ENCODE data around the gene UBAP1.
"Not testable (repeated sequence)": the region's sequence is repeated elsewhere in the genome, so short reads cannot be mapped to it uniquely, and the experiment has no call there.

Gene UBAP1

GRCh38 chr9:34138644-34139043, 40.2 kb upstream of the UBAP1 start:
- not testable (repeated sequence) for H3K23ac ChIP-seq (ENCODE audit: low read length); DNase-seq; H3K79me2 ChIP-seq (ENCODE audit: control insufficient read depth, insufficient read depth, low read length, poor library complexity); H3K4me3 ChIP-seq (ENCODE audit: low read depth, low read length); H4K8ac ChIP-seq (ENCODE audit: low read depth, low read length); H4K91ac ChIP-seq (ENCODE audit: low read depth, low read length); H2BK5ac ChIP-seq (ENCODE audit: low read depth, low read length, poor library complexity); H3K79me1 ChIP-seq (ENCODE audit: low read length); H3K27ac ChIP-seq (ENCODE audit: low read depth, low read length); H2AFZ ChIP-seq (ENCODE audit: insufficient read depth, low read length, poor library complexity); H3K9ac ChIP-seq (ENCODE audit: low read length); H3K18ac ChIP-seq (ENCODE audit: low read length); H2AK5ac ChIP-seq (ENCODE audit: low read length); H3K36me3 ChIP-seq (ENCODE audit: control insufficient read depth in 1 of 2, insufficient read depth in 2 of 2, low read length in 2 of 2); H4K12ac ChIP-seq (ENCODE audit: low read depth, low read length); H2BK12ac ChIP-seq (ENCODE audit: low read length); H3K14ac ChIP-seq (ENCODE audit: low read length); H2BK120ac ChIP-seq (ENCODE audit: insufficient read depth, low read length, poor library complexity); H3K4ac ChIP-seq (ENCODE audit: low read depth, low read length); H3K27me3 ChIP-seq (ENCODE audit: insufficient read depth, low read length); H3K4me2 ChIP-seq (ENCODE audit: low read length); H3K4me1 ChIP-seq (ENCODE audit: control insufficient read depth in 1 of 2, insufficient read depth in 2 of 2, low read length in 2 of 2); H3K9me3 ChIP-seq (ENCODE audit: insufficient read depth, low read depth, low read length)
- WGBS (ENCODE audit: extremely low coverage, insufficient coverage, insufficient read length) = no CpG with 5 or more reads among the region's 1 CpG

GRCh38 chr9:34139477-34140146, 39.2 kb upstream of the UBAP1 start:
- no peak overlapping the region for H3K4me2 ChIP-seq (ENCODE audit: low read length)
- no peak overlapping the region for H2AFZ ChIP-seq (ENCODE audit: insufficient read depth, low read length, poor library complexity)
- no peak overlapping the region for H3K4ac ChIP-seq (ENCODE audit: low read depth, low read length)
- H2BK120ac ChIP-seq (ENCODE audit: insufficient read depth, low read length, poor library complexity) = no peak overlapping the region
- H2AK5ac ChIP-seq (ENCODE audit: low read length) = no peak overlapping the region
- H2BK5ac ChIP-seq (ENCODE audit: low read depth, low read length, poor library complexity) = no peak overlapping the region
- no peak overlapping the region for H3K23ac ChIP-seq (ENCODE audit: low read length)
- no peak overlapping the region for H3K18ac ChIP-seq (ENCODE audit: low read length)
- H3K36me3 ChIP-seq (ENCODE audit: control insufficient read depth in 1 of 2, insufficient read depth in 2 of 2, low read length in 2 of 2) = no peaks in the 10 kb centered on the region
- H3K4me3 ChIP-seq (ENCODE audit: low read depth, low read length) = no peak overlapping the region
- DNase-seq = no peak
- H3K14ac ChIP-seq (ENCODE audit: low read length) = no peak overlapping the region
- no CpG with 5 or more reads among the region's 5 CpGs for WGBS (ENCODE audit: extremely low coverage, insufficient coverage, insufficient read length)
- H4K8ac ChIP-seq (ENCODE audit: low read depth, low read length) = no peak overlapping the region
- H3K27ac ChIP-seq (ENCODE audit: low read depth, low read length) = no peak overlapping the region
- peak overlapping the region; percentile 52 for H3K9ac ChIP-seq (ENCODE audit: low read length)
- H3K79me1 ChIP-seq (ENCODE audit: low read length) = no peaks in the 10 kb centered on the region
- H4K91ac ChIP-seq (ENCODE audit: low read depth, low read length) = no peak overlapping the region
- H3K79me2 ChIP-seq (ENCODE audit: control insufficient read depth, insufficient read depth, low read length, poor library complexity) = no peaks in the 10 kb centered on the region
- no peak overlapping the region for H4K12ac ChIP-seq (ENCODE audit: low read depth, low read length)
- no peaks in the 10 kb centered on the region for H3K27me3 ChIP-seq (ENCODE audit: insufficient read depth, low read length)
- H3K4me1 ChIP-seq (ENCODE audit: control insufficient read depth in 1 of 2, insufficient read depth in 2 of 2, low read length in 2 of 2) = no peaks in the 10 kb centered on the region
- H3K9me3 ChIP-seq (ENCODE audit: insufficient read depth, low read depth, low read length) = peaks cover 4% of the 10 kb centered on the region
- no peak overlapping the region for H2BK12ac ChIP-seq (ENCODE audit: low read length)

- no peak overlapping the region for H2AFZ ChIP-seq (ENCODE audit: insufficient read depth, low read length, poor library complexity)
- no peak overlapping the region for H3K14ac ChIP-seq (ENCODE audit: low read length)
- H3K4me3 ChIP-seq (ENCODE audit: low read depth, low read length) = no peak overlapping the region
- no peak overlapping the region for H2BK120ac ChIP-seq (ENCODE audit: insufficient read depth, low read length, poor library complexity)
- no peak overlapping the region for H4K8ac ChIP-seq (ENCODE audit: low read depth, low read length)
- H3K9me3 ChIP-seq (ENCODE audit: insufficient read depth, low read depth, low read length) = peaks cover 4% of the 10 kb centered on the region
- no peak overlapping the region for H2BK12ac ChIP-seq (ENCODE audit: low read length)
- H4K91ac ChIP-seq (ENCODE audit: low read depth, low read length) = no peak overlapping the region
- no peak for DNase-seq
- H3K4me2 ChIP-seq (ENCODE audit: low read length) = no peak overlapping the region
- H2AK5ac ChIP-seq (ENCODE audit: low read length) = no peak overlapping the region
- H3K4ac ChIP-seq (ENCODE audit: low read depth, low read length) = no peak overlapping the region
- H3K27ac ChIP-seq (ENCODE audit: low read depth, low read length) = no peak overlapping the region
- H3K79me2 ChIP-seq (ENCODE audit: control insufficient read depth, insufficient read depth, low read length, poor library complexity) = no peaks in the 10 kb centered on the region
- no CpG with 5 or more reads among the region's 2 CpGs for WGBS (ENCODE audit: extremely low coverage, insufficient coverage, insufficient read length)
- no peak overlapping the region for H3K9ac ChIP-seq (ENCODE audit: low read length)
- H4K12ac ChIP-seq (ENCODE audit: low read depth, low read length) = no peak overlapping the region
- no peaks in the 10 kb centered on the region for H3K27me3 ChIP-seq (ENCODE audit: insufficient read depth, low read length)
- no peaks in the 10 kb centered on the region for H3K4me1 ChIP-seq (ENCODE audit: control insufficient read depth in 1 of 2, insufficient read depth in 2 of 2, low read length in 2 of 2)
- no peaks in the 10 kb centered on the region for H3K36me3 ChIP-seq (ENCODE audit: control insufficient read depth in 1 of 2, insufficient read depth in 2 of 2, low read length in 2 of 2)
- no peaks in the 10 kb centered on the region for H3K79me1 ChIP-seq (ENCODE audit: low read length)
- H3K23ac ChIP-seq (ENCODE audit: low read length) = no peak overlapping the region
- H3K18ac ChIP-seq (ENCODE audit: low read length) = no peak overlapping the region
- no peak overlapping the region for H2BK5ac ChIP-seq (ENCODE audit: low read depth, low read length, poor library complexity)
Measured at GRCh38 chr9:34140853-34141252, 38.0 kb upstream of the UBAP1 start.

GRCh38 chr9:34143116-34143515, 35.7 kb upstream of the UBAP1 start:
- no peak overlapping the region for H3K18ac ChIP-seq (ENCODE audit: low read length)
- H3K23ac ChIP-seq (ENCODE audit: low read length) = no peak overlapping the region
- H3K4me3 ChIP-seq (ENCODE audit: low read depth, low read length) = no peak overlapping the region
- no peak overlapping the region for H4K12ac ChIP-seq (ENCODE audit: low read depth, low read length)
- no peaks in the 10 kb centered on the region for H3K79me1 ChIP-seq (ENCODE audit: low read length)
- H3K14ac ChIP-seq (ENCODE audit: low read length) = no peak overlapping the region
- H4K91ac ChIP-seq (ENCODE audit: low read depth, low read length) = no peak overlapping the region
- H3K27ac ChIP-seq (ENCODE audit: low read depth, low read length) = no peak overlapping the region
- H3K4me1 ChIP-seq (ENCODE audit: control insufficient read depth in 1 of 2, insufficient read depth in 2 of 2, low read length in 2 of 2) = no peaks in the 10 kb centered on the region
- no peak overlapping the region for H2AK5ac ChIP-seq (ENCODE audit: low read length)
- WGBS (ENCODE audit: extremely low coverage, insufficient coverage, insufficient read length) = no CpG with 5 or more reads among the region's 2 CpGs
- H3K79me2 ChIP-seq (ENCODE audit: control insufficient read depth, insufficient read depth, low read length, poor library complexity) = no peaks in the 10 kb centered on the region
- H2BK12ac ChIP-seq (ENCODE audit: low read length) = no peak overlapping the region
- H3K4ac ChIP-seq (ENCODE audit: low read depth, low read length) = no peak overlapping the region
- H2AFZ ChIP-seq (ENCODE audit: insufficient read depth, low read length, poor library complexity) = no peak overlapping the region
- no peaks in the 10 kb centered on the region for H3K27me3 ChIP-seq (ENCODE audit: insufficient read depth, low read length)
- no peak overlapping the region for H3K4me2 ChIP-seq (ENCODE audit: low read length)
- no peak overlapping the region for H2BK5ac ChIP-seq (ENCODE audit: low read depth, low read length, poor library complexity)
- H3K9ac ChIP-seq (ENCODE audit: low read length) = no peak overlapping the region
- no peak for DNase-seq
- H3K9me3 ChIP-seq (ENCODE audit: insufficient read depth, low read depth, low read length) = no peaks in the 10 kb centered on the region
- no peak overlapping the region for H2BK120ac ChIP-seq (ENCODE audit: insufficient read depth, low read length, poor library complexity)
- no peaks in the 10 kb centered on the region for H3K36me3 ChIP-seq (ENCODE audit: control insufficient read depth in 1 of 2, insufficient read depth in 2 of 2, low read length in 2 of 2)
- no peak overlapping the region for H4K8ac ChIP-seq (ENCODE audit: low read depth, low read length)
